ENCODE results near the gene PIP4P1.
"Not testable (repeated sequence)": the region's sequence is repeated elsewhere in the genome, so short reads cannot be mapped to it uniquely, and the experiment has no call there.

Gene PIP4P1

GRCh38 chr14:20472536-20473169 is 11.4 kb upstream of the PIP4P1 start:
- no peak for DNase-seq

- no peak for DNase-seq
These were observed 9.3 kb upstream of the PIP4P1 start for GRCh38 chr14:20470603-20470901.

- DNase-seq = peak; percentile 84
These were observed 8.8 kb upstream of the PIP4P1 start for GRCh38 chr14:20469890-20470602.

- DNase-seq = peak; percentile 93
These were observed 8.1 kb upstream of the PIP4P1 start, which contains the start of gene PNP for GRCh38 chr14:20469242-20469889. PNP (plus strand) TSS chr14:20469406; CDS start chr14:20469525, 119 bp downstream.

- no peak for DNase-seq
These were observed 7.6 kb upstream of the PIP4P1 start for GRCh38 chr14:20468764-20469241.

GRCh38 chr14:20460458-20461224 is 593 bp downstream of the PIP4P1 start:
- no peak for DNase-seq

- no peak for DNase-seq
These were observed 3.0 kb downstream of the PIP4P1 start for GRCh38 chr14:20458031-20458789.

GRCh38 chr14:20456971-20457370 is 4.3 kb downstream of the PIP4P1 start:
- DNase-seq = no peak

GRCh38 chr14:20455355-20456300 is 5.6 kb downstream of the PIP4P1 start:
- no peak for DNase-seq

- DNase-seq = peak; percentile 98
These were observed 6.5 kb downstream of the PIP4P1 start, which contains the start of the genes APEX1 and OSGEP for GRCh38 chr14:20454516-20455354. APEX1 (plus strand) TSS chr14:20455226; CDS start chr14:20455646, 420 bp downstream. OSGEP (minus strand) TSS chr14:20454812; CDS start chr14:20454683, 129 bp downstream.

- DNase-seq = not testable (repeated sequence)
These were observed 8.4 kb downstream of the PIP4P1 start for GRCh38 chr14:20452831-20453230.

- DNase-seq = no peak
These were observed 14.3 kb downstream of the PIP4P1 start for GRCh38 chr14:20446889-20447288.

GRCh38 chr14:20443650-20444049 is 17.6 kb downstream of the PIP4P1 start:
- DNase-seq = not testable (repeated sequence)

- no peak for DNase-seq
These were observed 19.8 kb downstream of the PIP4P1 start for GRCh38 chr14:20441461-20441860.

- peak; percentile 69 for DNase-seq
These were observed 20.4 kb downstream of the PIP4P1 start for GRCh38 chr14:20440882-20441281.

- no peak for DNase-seq
These were observed 20.8 kb downstream of the PIP4P1 start for GRCh38 chr14:20440465-20440864.

GRCh38 chr14:20438664-20439063 is 22.6 kb downstream of the PIP4P1 start:
- no peak for DNase-seq

GRCh38 chr14:20436363-20436755 is 24.9 kb downstream of the PIP4P1 start:
- DNase-seq = no peak

- no peak for DNase-seq
These were observed 25.5 kb downstream of the PIP4P1 start, which contains the start of gene KLHL33 for GRCh38 chr14:20435582-20436362. KLHL33 (minus strand) TSS chr14:20436166; CDS start chr14:20435811, 355 bp downstream.
